ENCODE results near the gene MADCAM1. TPM values are rescaled to one million over a fixed set of nuclear protein-coding genes. Genes with fewer than 3 reads are reported as not detected.
"Not testable (repeated sequence)": the region's sequence is repeated elsewhere in the genome, so short reads cannot be mapped to it uniquely, and the experiment has no call there.

MADCAM1 gene
- total RNA-seq, 1 experiment from 2014 or later, result not detected

GRCh38 chr19:474126-475078 is 21.9 kb upstream of the MADCAM1 start:
- peak; percentile 70 for DNase-seq
- H3K27me3 ChIP-seq (ENCODE audit: control insufficient read depth, insufficient read depth, low read length), result no peaks in the 10 kb centered on the region
- H3K4me3 ChIP-seq (ENCODE audit: insufficient read depth, low read depth, low read length), result no peak overlapping the region
- no peaks in the 10 kb centered on the region for H3K36me3 ChIP-seq (replicated peaks; ENCODE audit: control insufficient read depth, insufficient read depth, low read length)

GRCh38 chr19:475360-475759 is 20.9 kb upstream of the MADCAM1 start:
- H3K27me3 ChIP-seq (ENCODE audit: control insufficient read depth, insufficient read depth, low read length), result no peaks in the 10 kb centered on the region
- DNase-seq, result peak; percentile 39
- H3K36me3 ChIP-seq (replicated peaks; ENCODE audit: control insufficient read depth, insufficient read depth, low read length), result no peaks in the 10 kb centered on the region
- no peak overlapping the region for H3K4me3 ChIP-seq (ENCODE audit: insufficient read depth, low read depth, low read length)

- Histone ChIP-seq H3K27me3 (ENCODE audit: control insufficient read depth, insufficient read depth, low read length) (no peaks in the 10 kb centered on the region), H3K36me3 (replicated peaks; ENCODE audit: control insufficient read depth, insufficient read depth, low read length) (no peaks in the 10 kb centered on the region), H3K4me3 (ENCODE audit: insufficient read depth, low read depth, low read length) (no peak overlapping the region)
- DNase-seq, result peak; percentile 69
Observed at GRCh38 chr19:478236-478903, 17.9 kb upstream of the MADCAM1 start.

- Histone ChIP-seq H3K27me3 (ENCODE audit: control insufficient read depth, insufficient read depth, low read length) (no peaks in the 10 kb centered on the region), H3K36me3 (replicated peaks; ENCODE audit: control insufficient read depth, insufficient read depth, low read length) (no peaks in the 10 kb centered on the region), H3K4me3 (ENCODE audit: insufficient read depth, low read depth, low read length) (no peak overlapping the region)
- peak; percentile 21 for DNase-seq
Observed at GRCh38 chr19:478976-479375, 17.3 kb upstream of the MADCAM1 start.

GRCh38 chr19:480016-480855 is 16.1 kb upstream of the MADCAM1 start:
- H3K4me3 ChIP-seq (ENCODE audit: insufficient read depth, low read depth, low read length), result no peak overlapping the region
- H3K36me3 ChIP-seq (replicated peaks; ENCODE audit: control insufficient read depth, insufficient read depth, low read length), result no peaks in the 10 kb centered on the region
- DNase-seq, result peak; percentile 93
- H3K27me3 ChIP-seq (ENCODE audit: control insufficient read depth, insufficient read depth, low read length), result no peaks in the 10 kb centered on the region; the same call in 1 of the 2 replicates

GRCh38 chr19:481100-481499 is 15.2 kb upstream of the MADCAM1 start:
- not testable (repeated sequence) for H3K4me3 ChIP-seq (ENCODE audit: insufficient read depth, low read depth, low read length); H3K36me3 ChIP-seq (replicated peaks; ENCODE audit: control insufficient read depth, insufficient read depth, low read length)

GRCh38 chr19:482186-483041 is 13.9 kb upstream of the MADCAM1 start:
- Histone ChIP-seq H3K36me3 (replicated peaks; ENCODE audit: control insufficient read depth, insufficient read depth, low read length) (no peaks in the 10 kb centered on the region), H3K4me3 (ENCODE audit: insufficient read depth, low read depth, low read length) (no peak overlapping the region), H3K27me3 (ENCODE audit: control insufficient read depth, insufficient read depth, low read length) (peaks cover 2% of the 10 kb centered on the region; the same call in 1 of the 2 replicates)
- peak; percentile 64 for DNase-seq

More at GRCh38 chr19:481100-481499, 15.2 kb upstream of the MADCAM1 start:
- H3K27me3 ChIP-seq (ENCODE audit: control insufficient read depth, insufficient read depth, low read length); DNase-seq: not testable (repeated sequence)

- peak; percentile 51 for DNase-seq
- Histone ChIP-seq H3K4me3 (ENCODE audit: insufficient read depth, low read depth, low read length) (no peak overlapping the region), H3K27me3 (ENCODE audit: control insufficient read depth, insufficient read depth, low read length) (peaks cover 2% of the 10 kb centered on the region; the same call in 1 of the 2 replicates)
Observed at GRCh38 chr19:483332-484072, 12.8 kb upstream of the MADCAM1 start.

GRCh38 chr19:484494-484893 is 11.8 kb upstream of the MADCAM1 start:
- H3K27me3 ChIP-seq (ENCODE audit: control insufficient read depth, insufficient read depth, low read length), result peaks cover 2% of the 10 kb centered on the region; the same call in 1 of the 2 replicates
- no peaks in the 10 kb centered on the region for H3K36me3 ChIP-seq (replicated peaks; ENCODE audit: control insufficient read depth, insufficient read depth, low read length)
- DNase-seq, result no peak
- H3K4me3 ChIP-seq (ENCODE audit: insufficient read depth, low read depth, low read length), result no peak overlapping the region

More at GRCh38 chr19:483332-484072, 12.8 kb upstream of the MADCAM1 start:
- H3K36me3 ChIP-seq (replicated peaks; ENCODE audit: control insufficient read depth, insufficient read depth, low read length), result no peaks in the 10 kb centered on the region

GRCh38 chr19:485077-485476 is 11.2 kb upstream of the MADCAM1 start:
- peak; percentile 48 for DNase-seq

GRCh38 chr19:485583-486236 is 10.6 kb upstream of the MADCAM1 start:
- peak; percentile 77 for DNase-seq
- Histone ChIP-seq H3K36me3 (replicated peaks; ENCODE audit: control insufficient read depth, insufficient read depth, low read length) (no peaks in the 10 kb centered on the region), H3K4me3 (ENCODE audit: insufficient read depth, low read depth, low read length) (no peak overlapping the region), H3K27me3 (ENCODE audit: control insufficient read depth, insufficient read depth, low read length) (peaks cover 4% of the 10 kb centered on the region; the same call in 1 of the 2 replicates)

More at GRCh38 chr19:485077-485476, 11.2 kb upstream of the MADCAM1 start:
- Histone ChIP-seq H3K27me3 (ENCODE audit: control insufficient read depth, insufficient read depth, low read length) (peaks cover 4% of the 10 kb centered on the region; the same call in 1 of the 2 replicates), H3K36me3 (replicated peaks; ENCODE audit: control insufficient read depth, insufficient read depth, low read length) (no peaks in the 10 kb centered on the region), H3K4me3 (ENCODE audit: insufficient read depth, low read depth, low read length) (no peak overlapping the region)

GRCh38 chr19:488505-489417 is 7.5 kb upstream of the MADCAM1 start:
- Histone ChIP-seq H3K27me3 (ENCODE audit: control insufficient read depth, insufficient read depth, low read length) (peaks cover 4% of the 10 kb centered on the region; the same call in 1 of the 2 replicates), H3K36me3 (replicated peaks; ENCODE audit: control insufficient read depth, insufficient read depth, low read length) (no peaks in the 10 kb centered on the region), H3K4me3 (ENCODE audit: insufficient read depth, low read depth, low read length) (peak overlapping the region; percentile 87)
- peak; percentile 99 for DNase-seq

Measured in H7 (cell line).